GM18499 (cell line): ENCODE measurements around the gene TFDP1.

Experiments
- ATAC-seq: cut with Tn5 transposase; IDR thresholded peaks from one replicate; pipeline ENCODE4 v1.9.1; 2021; ENCODE audit warnings: moderate number of reproducible peaks; ENCODE audit not compliant: insufficient read depth, unreplicated experiment

Gene TFDP1

DNA sequence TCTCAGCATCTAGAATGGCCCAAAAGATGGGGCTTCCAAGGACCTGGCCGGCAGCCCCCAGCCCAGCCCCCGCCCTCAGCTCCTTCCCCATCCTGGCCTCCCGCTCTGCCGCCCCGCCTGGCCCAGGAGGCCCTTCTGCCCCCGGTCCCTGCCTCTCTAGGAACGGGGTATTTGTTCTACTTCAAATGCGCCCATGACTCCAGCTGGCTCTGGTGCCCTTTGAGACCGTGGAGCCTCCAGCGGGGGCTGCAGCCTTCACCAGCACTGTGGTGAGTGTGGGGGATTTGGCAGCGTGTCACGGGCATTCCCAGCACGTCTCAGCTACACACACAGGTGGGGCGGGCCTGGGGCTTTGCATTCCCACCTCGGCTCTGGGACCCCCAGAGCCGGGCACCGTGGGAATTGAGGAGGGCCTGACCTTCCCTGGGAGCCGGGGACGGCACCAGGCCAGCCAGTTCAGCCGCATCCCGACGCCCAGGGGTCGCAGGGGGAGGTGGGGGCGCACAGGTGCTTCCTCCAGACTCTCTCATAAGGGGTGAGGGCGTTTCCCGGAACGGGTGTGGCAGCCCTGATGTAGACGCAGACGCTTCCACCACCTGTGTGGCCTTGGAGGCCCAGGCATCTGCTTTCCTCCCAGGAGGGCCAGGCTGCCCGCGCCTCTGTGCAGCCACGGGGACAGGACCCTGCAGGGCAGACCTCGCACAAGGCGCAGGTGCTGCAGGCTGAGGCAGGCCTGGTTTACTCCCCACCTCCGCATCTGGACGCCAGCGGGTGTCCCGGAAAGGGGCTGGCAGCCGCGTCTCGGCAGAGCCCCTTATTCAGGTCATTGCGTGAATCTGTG lies 72.5 kb downstream of the TFDP1 start:
- no peak for ATAC-seq

DNA sequence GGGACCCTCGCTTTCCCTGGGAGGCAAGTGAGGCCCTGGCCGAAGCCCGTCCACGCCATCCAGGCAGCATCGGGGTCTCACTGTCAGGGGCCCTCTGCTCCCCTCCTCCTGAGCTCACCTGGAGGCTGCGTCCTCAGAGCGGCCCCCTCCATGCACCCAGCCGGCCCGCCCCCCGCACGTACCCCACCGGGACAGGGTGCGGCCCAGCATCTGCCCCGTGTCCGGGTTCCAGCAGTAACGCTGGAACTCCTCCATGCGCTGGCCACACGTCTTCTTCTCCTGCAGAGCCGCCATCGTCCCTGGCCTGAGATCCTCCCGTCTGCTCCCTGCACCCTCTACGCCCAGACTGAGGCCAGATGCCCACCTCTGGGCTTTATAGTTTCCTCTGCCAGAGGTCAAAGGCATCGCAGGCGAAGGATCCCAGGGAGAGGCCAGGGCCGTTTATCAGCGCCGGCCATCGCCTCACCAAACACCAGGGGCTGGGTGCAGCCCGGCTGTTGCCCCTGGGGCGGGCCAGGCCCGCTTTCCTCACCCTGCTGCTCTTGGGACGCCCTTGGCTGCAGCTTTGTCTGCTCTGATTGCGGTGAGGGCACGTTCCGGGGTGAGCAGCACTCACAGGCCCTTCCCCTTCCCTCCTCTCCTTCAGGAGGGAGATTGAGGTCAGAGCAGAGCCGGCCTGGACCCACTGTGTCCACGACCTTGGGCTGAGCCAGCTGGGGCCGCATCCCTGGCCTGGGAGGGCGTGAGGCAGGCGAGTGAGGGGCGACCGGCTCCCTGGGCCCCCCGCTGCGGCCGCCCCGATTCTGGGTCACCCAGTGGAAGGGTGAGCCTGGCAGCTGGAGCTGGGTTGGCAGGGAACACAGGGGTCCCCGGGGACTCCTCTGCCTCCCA lies 73.5 kb downstream of the TFDP1 start, which contains the start of gene ATP4B:
Gene ATP4B, minus strand, starts transcription at position 348 of the 891 bp plus-strand sequence. Its CDS starts 54 bp downstream, at position 294.
- ATAC-seq = no peak

DNA sequence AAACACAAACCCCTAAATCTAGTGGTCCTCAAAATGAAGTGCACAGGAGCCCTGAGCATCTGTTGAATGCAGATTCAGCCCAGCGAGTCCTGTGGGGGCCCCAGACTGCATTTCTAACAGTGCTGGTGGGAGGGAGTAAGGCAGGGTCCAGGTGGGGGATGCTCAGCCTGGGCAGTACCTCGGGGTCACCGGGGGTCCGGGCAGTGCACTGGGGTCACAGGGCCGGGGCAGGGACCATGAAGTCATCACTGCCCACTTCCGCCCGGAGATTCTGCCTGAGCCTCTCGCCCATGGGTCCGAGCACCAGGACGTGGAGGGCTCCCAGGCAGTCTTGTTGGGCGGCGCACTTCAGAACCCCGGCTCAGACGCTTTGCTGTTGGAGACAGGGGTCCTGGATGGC lies 74.3 kb downstream of the TFDP1 start:
- ATAC-seq = no peak

DNA sequence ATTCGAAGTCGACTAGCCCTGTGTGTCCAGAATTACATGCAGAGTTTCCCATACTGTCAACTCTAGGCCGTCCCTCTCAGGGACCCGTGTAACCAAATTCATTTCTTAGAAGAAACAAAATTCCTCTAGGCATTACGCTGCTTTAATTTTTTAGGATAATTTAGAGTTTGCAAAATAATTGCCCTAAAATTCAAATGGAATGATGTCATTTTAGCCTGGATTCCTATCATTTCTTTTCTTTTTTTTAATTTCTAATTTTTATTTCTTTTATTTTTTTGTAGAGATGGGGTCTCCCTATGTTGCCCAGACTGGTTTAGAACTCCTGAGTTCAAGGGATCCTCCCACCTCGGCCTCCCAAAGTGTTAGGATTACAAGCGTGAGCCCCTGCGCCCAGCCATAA lies 74.8 kb downstream of the TFDP1 start:
- ATAC-seq = no peak

DNA sequence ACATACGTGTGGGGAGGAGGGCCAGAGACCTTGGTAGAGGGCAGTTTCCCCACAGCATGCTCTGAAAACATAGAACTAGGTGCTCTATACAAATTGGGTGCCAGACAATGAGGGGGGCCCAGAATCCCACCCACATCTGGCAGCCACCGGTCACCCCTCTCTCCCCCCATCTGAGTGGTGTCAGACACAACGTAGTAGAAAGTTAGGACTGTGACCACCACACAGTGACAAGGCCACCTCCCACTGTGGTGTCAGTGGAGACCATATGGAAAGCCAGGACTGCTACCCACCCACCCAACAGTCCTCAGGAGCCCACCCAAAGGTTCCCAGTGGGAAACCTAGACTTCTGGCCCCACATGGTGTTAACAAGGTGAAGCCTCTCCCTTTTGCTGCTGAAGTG lies 75.5 kb downstream of the TFDP1 start:
- no peak for ATAC-seq

DNA sequence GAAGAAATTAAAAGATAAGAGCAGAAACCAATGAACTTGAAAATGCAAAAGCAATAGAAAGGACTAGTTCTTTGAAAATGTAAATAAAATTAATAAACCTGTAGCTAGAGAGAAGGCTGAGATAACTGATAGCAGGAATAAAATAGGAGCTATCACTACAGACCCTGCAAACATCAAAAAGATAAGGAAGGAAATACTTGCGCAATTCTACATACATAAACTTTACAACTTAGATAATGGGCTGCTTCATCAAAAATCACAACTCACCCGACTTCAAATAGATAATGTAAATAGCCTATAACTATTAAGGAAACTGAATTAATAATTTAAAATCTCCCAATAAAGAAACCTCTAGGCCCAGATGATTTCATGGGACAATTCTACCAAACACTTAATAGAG lies 77.0 kb downstream of the TFDP1 start:
- no peak for ATAC-seq

DNA sequence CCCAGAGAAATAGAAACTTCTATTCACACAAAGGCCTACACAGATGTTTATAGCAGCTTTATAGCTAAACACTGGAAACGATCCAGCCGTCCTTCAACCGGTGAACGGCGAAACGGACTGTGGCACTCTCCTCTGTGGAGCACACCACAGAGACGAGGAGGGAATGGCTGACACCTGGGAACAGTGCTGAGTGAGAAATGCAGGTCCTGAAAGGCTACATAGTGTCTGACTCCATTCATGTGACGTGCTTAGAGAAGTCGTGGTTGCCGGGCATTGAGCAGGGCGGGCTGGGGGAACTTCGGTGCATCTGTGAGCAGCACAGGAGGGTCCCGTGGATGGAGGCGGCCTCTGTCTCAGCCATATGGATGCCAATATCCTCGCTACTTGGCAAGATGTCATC lies 79.4 kb downstream of the TFDP1 start:
- no peak for ATAC-seq

DNA sequence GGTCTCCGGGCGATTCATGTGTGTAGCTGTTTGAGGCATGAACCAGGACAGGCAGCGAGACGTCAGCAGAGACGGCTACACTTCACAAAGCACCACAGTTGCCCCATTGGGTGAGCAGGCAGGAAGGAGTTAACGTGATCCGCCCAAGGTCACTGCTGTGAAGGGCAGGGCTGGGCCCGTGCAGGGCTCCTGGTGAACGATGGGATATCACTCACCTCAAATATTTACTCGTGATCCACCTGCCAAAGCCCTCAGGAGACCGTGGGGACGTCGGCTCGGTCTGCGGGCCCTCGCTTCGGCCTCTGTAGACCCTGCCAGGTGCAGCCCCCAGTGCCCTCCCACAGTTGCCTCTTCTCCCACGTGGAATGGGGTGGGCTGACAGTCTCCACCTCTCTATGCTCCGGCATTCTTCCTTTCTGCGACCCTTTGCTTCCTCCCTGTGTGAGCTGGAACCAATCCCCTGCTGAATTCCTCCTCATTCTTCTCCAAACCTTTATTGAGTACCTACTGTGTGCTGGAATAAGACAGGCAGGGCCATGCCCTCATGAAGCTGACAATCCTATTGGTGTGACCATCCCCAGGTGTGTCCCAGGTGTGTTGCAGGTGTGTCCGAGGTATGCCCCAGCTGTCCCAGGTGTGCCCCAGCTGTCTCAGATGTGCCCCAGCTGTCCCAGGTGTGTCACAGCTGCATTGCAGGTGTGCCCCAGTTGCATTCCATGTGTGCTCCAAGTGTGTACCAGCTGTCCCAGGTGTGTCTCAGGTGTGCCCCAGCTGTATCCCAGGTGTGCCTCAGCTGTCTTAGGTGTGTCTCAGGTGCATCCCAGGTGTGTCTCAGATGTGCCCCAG lies 80.4 kb downstream of the TFDP1 start:
- ATAC-seq = no peak

DNA sequence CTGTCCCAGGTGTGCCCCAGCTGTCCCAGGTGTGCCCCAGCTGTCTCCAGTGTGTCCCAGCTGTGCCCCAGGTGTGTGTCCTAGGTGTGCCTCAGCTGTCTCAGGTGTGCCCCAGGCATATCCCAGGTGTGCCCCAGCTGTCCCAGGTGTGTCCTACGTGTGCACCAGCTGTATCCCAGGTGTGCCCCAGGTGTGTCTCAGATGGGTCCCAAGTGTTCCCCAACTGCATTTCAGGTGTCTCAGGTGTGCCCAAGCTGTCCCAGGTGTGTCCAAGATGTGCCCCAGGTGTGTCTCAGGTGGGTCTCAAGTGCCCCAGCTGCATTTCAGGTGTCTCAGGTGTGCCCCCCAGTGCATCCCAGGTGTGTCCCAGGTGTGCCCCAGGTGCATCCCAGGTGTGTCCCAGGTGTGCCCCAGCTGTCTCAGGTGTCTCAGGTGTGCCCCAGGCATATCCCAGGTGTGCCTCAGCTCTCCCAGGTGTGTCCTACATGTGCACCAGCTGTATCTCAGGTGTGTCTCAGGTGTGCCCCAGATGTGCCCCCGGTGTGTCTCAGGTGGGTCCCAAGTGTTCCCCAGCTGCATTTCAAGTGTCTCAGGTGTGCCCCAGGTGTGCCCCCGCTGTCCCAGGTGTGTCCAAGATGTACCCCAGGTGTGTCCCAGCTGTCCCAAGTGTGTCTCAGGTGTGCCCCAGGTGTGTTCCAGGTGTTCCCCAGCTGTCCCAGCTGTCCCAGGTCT lies 81.2 kb downstream of the TFDP1 start:
- no peak for ATAC-seq

DNA sequence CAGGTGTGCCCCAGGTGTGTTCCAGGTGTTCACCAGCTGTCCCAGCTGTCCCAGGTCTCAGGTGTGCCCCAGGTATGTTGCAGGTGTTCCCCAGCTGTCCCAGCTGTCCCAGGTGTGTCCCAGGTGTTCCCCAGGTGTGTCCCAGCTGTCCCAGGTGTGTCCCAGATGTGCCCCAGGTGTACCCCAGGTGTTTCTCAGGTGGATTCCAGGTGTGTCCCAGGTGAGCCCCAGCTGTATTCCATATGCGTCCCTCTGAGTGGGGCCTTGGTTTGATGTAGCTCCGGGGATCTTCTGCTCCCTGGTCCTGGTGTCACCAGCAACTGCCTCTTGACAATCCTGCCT lies 81.7 kb downstream of the TFDP1 start:
- ATAC-seq = no peak

DNA sequence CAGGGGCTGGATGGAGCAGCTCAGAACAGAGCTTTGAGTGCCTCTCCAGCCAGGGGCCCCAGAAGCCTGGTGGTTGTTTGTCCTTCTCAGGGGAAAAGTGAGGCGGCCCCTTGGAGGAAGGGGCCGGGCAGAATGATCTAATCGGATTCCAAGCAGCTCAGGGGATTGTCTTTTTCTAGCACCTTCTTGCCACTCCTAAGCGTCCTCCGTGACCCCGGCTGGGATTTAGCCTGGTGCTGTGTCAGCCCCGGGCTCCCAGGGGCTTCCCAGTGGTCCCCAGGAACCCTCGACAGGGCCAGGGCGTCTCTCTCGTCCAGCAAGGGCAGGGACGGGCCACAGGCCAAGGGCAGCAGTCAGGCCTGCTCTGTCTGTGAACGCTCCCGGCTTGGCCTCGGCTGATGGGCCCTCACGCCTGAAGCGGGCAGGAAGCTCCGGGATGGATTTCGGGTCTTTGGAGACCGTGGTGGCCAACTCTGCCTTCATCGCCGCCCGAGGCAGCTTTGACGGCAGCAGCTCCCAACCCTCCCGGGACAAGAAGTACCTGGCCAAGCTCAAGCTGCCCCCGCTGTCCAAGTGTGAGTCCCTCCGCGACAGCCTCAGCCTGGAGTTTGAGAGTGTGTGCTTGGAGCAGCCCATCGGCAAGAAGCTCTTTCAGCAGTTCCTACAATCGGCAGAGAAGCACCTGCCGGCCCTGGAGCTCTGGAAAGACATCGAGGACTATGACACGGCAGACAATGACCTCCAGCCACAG lies 82.6 kb downstream of the TFDP1 start, which contains the start of gene GRK1:
Gene GRK1, plus strand, starts transcription at position 269 of the 751 bp plus-strand sequence. Its CDS starts 168 bp downstream, at position 437.
- no peak for ATAC-seq

DNA sequence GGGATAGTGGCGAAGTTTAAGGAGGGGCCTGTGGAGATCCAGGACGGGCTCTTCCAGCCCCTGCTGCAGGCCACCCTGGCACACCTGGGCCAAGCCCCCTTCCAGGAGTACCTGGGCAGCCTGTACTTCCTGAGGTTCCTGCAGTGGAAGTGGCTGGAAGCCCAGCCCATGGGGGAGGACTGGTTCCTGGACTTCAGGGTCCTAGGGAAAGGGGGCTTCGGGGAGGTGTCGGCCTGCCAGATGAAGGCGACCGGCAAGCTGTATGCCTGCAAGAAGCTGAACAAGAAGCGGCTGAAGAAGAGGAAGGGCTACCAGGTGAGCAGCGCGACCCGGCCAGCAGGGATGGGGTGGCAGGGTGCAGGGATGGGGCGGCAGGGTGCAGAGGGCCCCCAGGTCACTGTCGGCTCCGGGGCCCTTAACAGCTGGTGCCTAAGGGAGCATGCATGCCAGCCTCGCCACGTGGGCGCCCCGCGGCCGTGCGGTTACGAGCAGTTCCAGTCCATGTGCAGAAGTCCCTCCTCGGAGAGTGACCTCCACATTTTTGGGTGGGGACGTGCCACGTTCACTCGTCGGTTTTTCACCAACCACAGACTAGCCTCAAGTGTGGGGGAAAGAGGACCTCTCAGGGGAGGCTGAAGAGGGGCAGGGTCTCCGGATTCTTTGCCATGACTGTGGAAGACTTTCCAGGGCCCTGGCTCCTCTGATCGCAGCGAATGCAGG lies 83.4 kb downstream of the TFDP1 start:
- ATAC-seq = no peak

DNA sequence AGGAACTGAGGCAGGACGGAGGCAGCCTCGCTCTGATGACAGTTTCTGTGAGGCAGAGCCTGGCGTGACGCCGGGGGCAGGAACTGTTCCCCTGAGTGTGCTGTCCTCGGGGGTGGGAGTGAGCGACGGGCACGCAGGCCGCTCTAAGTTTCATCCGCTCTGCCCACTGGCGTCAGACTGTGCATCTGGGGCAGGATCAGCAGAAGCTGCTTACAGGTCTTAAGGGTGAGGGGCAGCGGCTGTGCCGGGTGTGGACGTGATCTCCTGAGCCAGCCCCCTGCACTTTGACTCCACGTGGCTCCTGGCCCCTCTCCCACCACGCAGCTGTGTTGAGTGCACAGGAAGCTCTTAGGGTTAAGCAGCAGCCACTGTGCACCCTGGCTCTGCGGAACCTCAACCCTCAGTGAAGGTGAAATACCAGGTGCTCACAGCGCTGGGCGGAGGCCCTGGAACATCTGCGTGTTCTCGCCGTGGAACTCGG lies 84.0 kb downstream of the TFDP1 start:
- no peak for ATAC-seq

DNA sequence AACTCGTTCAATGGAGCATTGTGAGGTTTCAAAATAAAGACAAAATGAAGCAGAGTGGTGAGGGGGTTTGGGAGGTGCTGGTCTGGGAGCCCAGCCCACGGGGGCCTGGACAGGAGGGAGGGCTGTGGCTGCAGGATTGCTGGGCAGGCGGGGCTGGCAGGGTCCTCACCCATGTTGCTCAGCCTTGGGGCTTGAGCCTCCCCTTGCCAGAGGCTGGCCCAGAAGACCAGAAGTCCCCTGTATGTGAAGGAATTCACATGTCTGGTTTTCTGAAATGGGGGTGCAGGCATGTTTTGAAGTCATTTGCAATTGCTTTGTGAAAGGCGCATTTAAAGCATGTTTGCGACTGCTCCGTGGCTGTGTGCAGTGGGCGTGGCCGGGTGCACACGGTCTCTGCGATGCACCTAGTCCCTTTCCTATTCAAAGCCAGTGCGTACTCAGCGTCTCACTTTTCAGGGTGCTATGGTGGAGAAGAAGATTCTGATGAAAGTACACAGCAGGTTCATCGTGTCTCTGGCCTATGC lies 84.7 kb downstream of the TFDP1 start:
- ATAC-seq = no peak

DNA sequence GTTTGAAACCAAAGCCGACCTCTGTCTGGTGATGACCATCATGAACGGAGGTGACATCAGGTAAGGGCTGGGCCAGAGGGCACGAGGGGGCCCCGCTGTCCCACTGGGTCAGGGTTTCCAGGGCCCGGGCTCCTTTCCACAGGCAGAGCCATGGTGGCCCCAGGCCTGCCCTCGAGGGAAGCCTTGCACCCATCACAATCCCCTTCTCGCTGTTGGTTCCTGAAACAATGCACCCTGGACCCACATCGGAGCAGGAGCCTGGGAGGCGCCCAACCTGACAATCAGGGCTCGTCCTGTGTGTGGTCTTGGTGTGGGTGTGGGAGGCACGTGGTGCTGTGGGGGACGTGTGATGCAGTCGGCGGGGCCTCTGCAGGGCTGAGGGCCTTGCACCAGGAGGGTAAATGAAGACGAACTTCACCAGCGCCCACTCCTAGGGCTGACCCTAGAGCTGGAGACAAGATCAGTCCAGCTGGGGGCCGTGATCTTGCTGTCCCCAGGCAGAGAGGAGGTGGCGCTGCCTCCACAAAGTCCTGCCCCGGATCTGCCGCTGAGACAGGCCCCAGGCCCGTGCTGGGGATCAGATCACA lies 85.3 kb downstream of the TFDP1 start:
- no peak for ATAC-seq

DNA sequence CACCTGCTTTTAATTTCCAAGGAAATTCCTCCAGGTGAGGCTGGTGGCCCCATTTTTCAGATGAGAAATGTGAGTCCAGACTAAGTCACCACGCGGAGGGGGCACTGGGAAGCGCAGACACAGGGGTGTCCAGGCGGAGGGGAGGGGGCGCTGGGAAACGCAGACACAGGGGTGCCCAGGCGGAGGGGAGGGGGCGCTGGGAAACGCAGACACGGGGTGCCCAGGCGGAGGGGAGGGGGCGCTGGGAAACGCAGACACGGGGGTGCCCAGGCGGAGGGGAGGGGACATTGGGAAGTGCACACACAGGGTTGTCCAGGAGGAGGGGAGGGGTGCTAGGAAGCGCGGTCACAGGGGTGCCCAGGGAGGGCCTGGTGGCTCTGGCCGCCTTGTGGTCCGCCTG lies 86.0 kb downstream of the TFDP1 start:
- ATAC-seq = no peak

DNA sequence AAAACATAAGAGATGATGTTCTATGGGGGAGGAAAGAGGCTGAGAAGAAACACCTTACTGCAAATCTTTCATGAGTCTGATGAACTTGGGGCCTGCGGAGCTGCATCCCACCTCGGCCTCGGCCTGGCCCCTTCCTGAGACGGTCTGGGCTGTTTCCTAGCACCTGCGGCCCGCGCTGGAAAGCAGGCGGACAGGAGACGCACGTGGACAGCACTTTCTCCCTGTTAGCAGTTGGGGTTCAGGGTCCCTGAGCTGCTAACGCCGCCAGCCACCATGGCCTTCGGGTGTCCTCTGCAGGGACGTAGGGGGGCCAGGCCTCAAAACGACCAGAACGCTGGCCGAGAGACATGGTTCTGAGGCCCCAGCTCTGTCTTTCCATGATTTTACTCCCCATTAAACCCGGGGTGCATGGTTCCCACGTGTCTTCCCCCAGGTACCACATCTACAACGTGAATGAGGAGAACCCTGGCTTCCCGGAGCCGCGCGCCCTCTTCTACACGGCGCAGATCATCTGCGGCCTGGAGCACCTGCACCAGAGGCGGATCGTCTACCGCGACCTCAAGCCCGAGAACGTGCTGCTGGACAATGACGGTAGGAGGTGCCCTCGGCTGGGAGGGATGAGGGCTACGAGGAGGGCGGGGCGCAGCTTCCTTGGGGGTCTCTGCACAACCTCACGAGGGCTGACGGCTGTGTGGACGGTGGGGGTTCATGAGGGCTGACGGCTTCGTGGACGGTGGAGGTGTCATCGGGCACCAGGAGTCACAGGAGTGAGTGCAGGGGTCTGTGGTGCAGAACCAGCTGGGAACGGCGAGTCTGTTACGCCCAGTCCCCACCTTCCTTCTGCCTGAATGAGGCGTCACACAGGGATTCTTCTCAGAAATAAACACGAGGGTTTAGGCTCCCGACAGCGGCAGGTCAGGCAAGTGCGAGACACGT lies 86.8 kb downstream of the TFDP1 start:
- no peak for ATAC-seq
